ENCODE data around the gene USP2. TPM values are rescaled to one million over a fixed set of nuclear protein-coding genes. Genes with fewer than 3 reads are reported as not detected.

The USP2 gene
- total RNA-seq, 1 donor from 2014 or later = 6.7 TPM

DNA sequence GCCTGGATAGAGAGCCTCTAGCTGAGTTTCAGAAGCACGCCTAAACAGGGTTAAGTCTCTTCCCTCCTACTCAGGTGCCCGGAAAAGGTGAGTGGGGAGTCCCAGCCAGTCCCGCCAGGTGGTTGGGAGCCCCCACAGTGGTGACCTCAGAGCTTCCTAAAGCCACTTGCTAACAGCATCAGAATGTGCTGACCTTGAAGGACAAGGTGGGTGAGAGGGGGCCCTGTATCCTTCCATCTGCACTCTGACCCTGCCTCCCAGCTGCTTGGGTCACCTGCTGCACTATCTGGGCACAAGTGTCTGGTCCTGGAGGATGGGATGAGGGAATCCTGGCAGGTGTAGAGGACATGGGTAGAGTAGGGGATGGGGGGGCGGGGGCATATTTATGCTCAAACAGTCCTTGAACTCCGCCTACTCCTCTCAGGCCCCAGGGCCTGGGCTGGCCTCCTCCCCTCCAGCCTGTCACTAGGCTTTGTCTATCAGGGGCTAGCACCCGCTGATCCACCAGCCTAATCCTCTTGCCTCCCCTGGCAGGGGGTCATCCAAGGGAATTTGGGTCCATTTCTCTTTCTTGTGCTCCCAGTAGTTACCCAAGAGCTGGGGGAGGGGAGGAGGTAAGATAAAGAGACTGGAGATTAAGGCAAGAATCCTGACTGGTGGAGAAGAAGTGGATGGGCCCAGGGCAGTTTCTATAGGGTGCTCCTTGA, 3.4 kb downstream of the USP2 start:
- Histone ChIP-seq H3K9me3 (ENCODE audit: insufficient read depth, low read depth, low read length) (no peaks in the 10 kb centered on the region), H3K4me3 (ENCODE audit: insufficient read depth, low read depth, low read length) (no peak overlapping the region), H3K4me2 (ENCODE audit: low read length) (no peak overlapping the region), H3K27me3 (ENCODE audit: insufficient read depth, low read length) (peaks cover 2% of the 10 kb centered on the region), H3K79me2 (ENCODE audit: insufficient read depth, low read length) (no peaks in the 10 kb centered on the region), H3K4me1 (ENCODE audit: insufficient read depth, low read length) (peaks cover 30% of the 10 kb centered on the region), H3K27ac (ENCODE audit: low read depth, low read length) (no peak overlapping the region), H4K20me1 (ENCODE audit: insufficient read depth, low read length) (no peaks in the 10 kb centered on the region), H3K36me3 (ENCODE audit: insufficient read depth, low read length) (no peaks in the 10 kb centered on the region), H2AFZ (ENCODE audit: low read depth, low read length) (no peak overlapping the region), H3K9ac (ENCODE audit: low read length) (no peak overlapping the region)
- Mint-ChIP-seq H3K4me3 (ENCODE audit: unreplicated experiment) (no peak overlapping the region), H3K36me3 (ENCODE audit: low read depth, unreplicated experiment) (no peaks in the 10 kb centered on the region), H3K9me3 (ENCODE audit: unreplicated experiment) (peaks cover 2% of the 10 kb centered on the region), H3K4me1 (ENCODE audit: low read depth, unreplicated experiment) (peaks cover 16% of the 10 kb centered on the region), H3K27me3 (ENCODE audit: low read depth, unreplicated experiment) (peaks cover 5% of the 10 kb centered on the region), H3K27ac (ENCODE audit: unreplicated experiment) (no peak overlapping the region)
- DNase-seq (ENCODE audit: low read depth) (no peak), FAIRE-seq (no peak)
- TF ChIP-seq, protein P1, sequence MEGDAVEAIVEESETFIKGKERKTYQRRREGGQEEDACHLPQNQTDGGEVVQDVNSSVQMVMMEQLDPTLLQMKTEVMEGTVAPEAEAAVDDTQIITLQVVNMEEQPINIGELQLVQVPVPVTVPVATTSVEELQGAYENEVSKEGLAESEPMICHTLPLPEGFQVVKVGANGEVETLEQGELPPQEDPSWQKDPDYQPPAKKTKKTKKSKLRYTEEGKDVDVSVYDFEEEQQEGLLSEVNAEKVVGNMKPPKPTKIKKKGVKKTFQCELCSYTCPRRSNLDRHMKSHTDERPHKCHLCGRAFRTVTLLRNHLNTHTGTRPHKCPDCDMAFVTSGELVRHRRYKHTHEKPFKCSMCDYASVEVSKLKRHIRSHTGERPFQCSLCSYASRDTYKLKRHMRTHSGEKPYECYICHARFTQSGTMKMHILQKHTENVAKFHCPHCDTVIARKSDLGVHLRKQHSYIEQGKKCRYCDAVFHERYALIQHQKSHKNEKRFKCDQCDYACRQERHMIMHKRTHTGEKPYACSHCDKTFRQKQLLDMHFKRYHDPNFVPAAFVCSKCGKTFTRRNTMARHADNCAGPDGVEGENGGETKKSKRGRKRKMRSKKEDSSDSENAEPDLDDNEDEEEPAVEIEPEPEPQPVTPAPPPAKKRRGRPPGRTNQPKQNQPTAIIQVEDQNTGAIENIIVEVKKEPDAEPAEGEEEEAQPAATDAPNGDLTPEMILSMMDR (IDR thresholded peaks at IDR 0.05; ENCODE audit: insufficient read depth, low read depth, low read length) = no peak
- no peak for TF ChIP-seq EZH2 (IDR thresholded peaks at IDR 0.05; ENCODE audit: insufficient read depth, low read length)

DNA sequence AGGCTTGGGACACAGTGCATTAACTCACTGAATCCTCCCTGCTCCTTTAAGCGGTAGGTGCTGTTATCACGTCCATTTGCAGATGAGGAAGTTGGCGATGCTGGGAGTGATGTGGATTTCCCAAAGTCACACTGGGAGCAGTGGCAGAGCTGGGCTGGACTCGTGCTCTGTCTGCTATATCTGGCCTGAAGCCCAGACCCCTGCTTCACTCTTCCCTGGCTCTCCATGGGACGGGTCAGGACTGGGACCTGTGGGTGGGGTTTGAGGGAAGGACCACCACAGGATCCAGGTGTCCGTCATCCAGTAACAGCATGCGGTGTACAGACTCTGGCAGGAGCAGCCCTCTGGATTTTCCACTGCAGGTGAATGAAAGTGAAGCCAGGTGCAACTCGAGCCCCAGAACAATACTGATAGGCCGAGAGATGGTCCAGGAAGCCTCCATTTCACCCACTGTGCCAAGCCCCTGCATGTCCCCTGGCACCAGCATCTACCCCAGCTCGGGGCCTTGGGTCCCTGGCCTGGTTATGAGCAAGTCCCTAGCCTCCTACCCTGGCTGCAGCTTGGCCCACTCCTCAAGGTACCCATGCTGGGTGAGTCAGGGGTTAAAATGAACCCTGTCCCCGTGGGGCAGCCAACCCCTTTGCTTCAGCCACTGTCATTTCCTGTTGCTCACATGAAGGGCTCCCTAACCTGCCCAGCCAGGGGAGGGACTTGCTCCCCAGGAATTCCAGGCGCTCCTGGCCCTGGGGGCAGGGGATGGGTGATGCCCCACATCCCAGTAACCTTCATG, 4.2 kb downstream of the USP2 start:
- Histone ChIP-seq H3K36me3 (ENCODE audit: insufficient read depth, low read length) (no peaks in the 10 kb centered on the region), H3K4me2 (ENCODE audit: low read length) (no peak overlapping the region), H3K9ac (ENCODE audit: low read length) (no peak overlapping the region), H3K4me1 (ENCODE audit: insufficient read depth, low read length) (peaks cover 30% of the 10 kb centered on the region), H4K20me1 (ENCODE audit: insufficient read depth, low read length) (no peaks in the 10 kb centered on the region), H3K27ac (ENCODE audit: low read depth, low read length) (no peak overlapping the region), H3K27me3 (ENCODE audit: insufficient read depth, low read length) (peaks cover 2% of the 10 kb centered on the region), H3K4me3 (ENCODE audit: insufficient read depth, low read depth, low read length) (no peak overlapping the region), H2AFZ (ENCODE audit: low read depth, low read length) (no peak overlapping the region), H3K79me2 (ENCODE audit: insufficient read depth, low read length) (no peaks in the 10 kb centered on the region), H3K9me3 (ENCODE audit: insufficient read depth, low read depth, low read length) (no peaks in the 10 kb centered on the region)
- H3K9me3 Mint-ChIP-seq (ENCODE audit: unreplicated experiment) = peaks cover 2% of the 10 kb centered on the region
- peaks cover 5% of the 10 kb centered on the region for H3K27me3 Mint-ChIP-seq (ENCODE audit: low read depth, unreplicated experiment)
- H3K36me3 Mint-ChIP-seq (ENCODE audit: low read depth, unreplicated experiment) = no peaks in the 10 kb centered on the region
- H3K4me3 Mint-ChIP-seq (ENCODE audit: unreplicated experiment) = no peak overlapping the region
- TF ChIP-seq, protein P1 (IDR thresholded peaks at IDR 0.05; ENCODE audit: insufficient read depth, low read depth, low read length) = no peak
- no peak for TF ChIP-seq EZH2 (IDR thresholded peaks at IDR 0.05; ENCODE audit: insufficient read depth, low read length)
- no peak for FAIRE-seq
- no peak overlapping the region for H3K27ac Mint-ChIP-seq (ENCODE audit: unreplicated experiment)
- DNase-seq (ENCODE audit: low read depth) = no peak
- H3K4me1 Mint-ChIP-seq (ENCODE audit: low read depth, unreplicated experiment) = peaks cover 16% of the 10 kb centered on the region
